A673 (cell line): Measurements from ENCODE around the gene HIGD2A. TPM values are rescaled to one million over a fixed set of nuclear protein-coding genes. Genes with fewer than 3 reads are reported as not detected.
A peak's percentile ranks its signal among the peaks of the same experiment; 100 is the strongest.

Experiments
- BruUV-seq: library from RNA; stranded (reverse); fragments of 400-500 nt; replicated peaks from 2 replicates; lab custom pipeline; 2021; lab: Mats Ljungman, UMichigan
- CTCF ChIA-PET: fragments of 300-600 bp; sonication (Branson Sonifier 250); formaldehyde crosslinking; loops from one replicate; lab custom pipeline; 2022; ENCODE audit warnings: antibody characterized with exemption; lab: Charles Lee
- POLR2A ChIA-PET: fragments of 300-600 bp; sonication (Branson Sonifier 250); formaldehyde crosslinking; loops from one replicate; lab custom pipeline; 2022; ENCODE audit warnings: antibody characterized with exemption; ENCODE audit not compliant: low non-redundant PET; lab: Charles Lee
- DNase-seq: peaks from one replicate; pipeline ENCODE4 v3.0.0-alpha.2; 2015; ENCODE audit warnings: low spot score
- H3K27ac ChIP-seq: fragments of 200-600 bp; sonication (generic); 2 replicates; pipeline ENCODE4 v1.5.1; 2016; ENCODE audit warnings: mixed run types, low read depth, mild to moderate bottlenecking, mixed read lengths, antibody characterized with exemption, low read length; ENCODE audit not compliant: poor library complexity, severe bottlenecking
- H3K27me3 ChIP-seq: fragments of 200-600 bp; sonication (generic); replicated peaks from 2 replicates; pipeline ENCODE4 v1.6.1; 2017; ENCODE audit warnings: mixed run types, low read depth, mild to moderate bottlenecking, mixed read lengths, antibody characterized with exemption, low read length; ENCODE audit not compliant: insufficient read depth, poor library complexity
- H3K36me3 ChIP-seq: fragments of 200-600 bp; sonication (generic); 2 replicates; pipeline ENCODE4 v1.6.1; 2016; ENCODE audit warnings: mixed run types, mild to moderate bottlenecking, mixed read lengths, antibody characterized with exemption, low read length; ENCODE audit not compliant: insufficient read depth, poor library complexity, severe bottlenecking
- H3K4me1 ChIP-seq: fragments of 200-600 bp; sonication (generic); 2 replicates; pipeline ENCODE4 v1.6.1; 2017; ENCODE audit warnings: mixed run types, mild to moderate bottlenecking, mixed read lengths, antibody characterized with exemption, low read length; ENCODE audit not compliant: insufficient read depth, poor library complexity, severe bottlenecking
- H3K4me3 ChIP-seq: fragments of 200-600 bp; sonication (generic); 2 replicates; pipeline ENCODE4 v1.5.1; 2016; ENCODE audit warnings: low read depth, mixed run types, mild to moderate bottlenecking, mixed read lengths, low read length; ENCODE audit not compliant: poor library complexity, severe bottlenecking
- H3K9me3 ChIP-seq: fragments of 200-600 bp; sonication (generic); 2 replicates; pipeline ENCODE4 v1.6.1; 2016; ENCODE audit warnings: mixed run types, low read depth, mild to moderate bottlenecking, mixed read lengths, antibody characterized with exemption, low read length; ENCODE audit not compliant: poor library complexity, severe bottlenecking
- EZH2 ChIP-seq: fragments of 200-600 bp; sonication (generic); IDR thresholded peaks from 2 replicates; pipeline ENCODE4 v1.6.1; 2017; ENCODE audit warnings: borderline replicate concordance, low read depth, mild to moderate bottlenecking, mixed read lengths, antibody characterized with exemption, low read length; ENCODE audit not compliant: poor library complexity, severe bottlenecking
- intact Hi-C: fragments of 100-400 bp; cut with micrococcal nuclease; formaldehyde crosslinking; loops from one replicate; pipeline ENCODE4 v1.10.0; 2022; ENCODE audit not compliant: unreplicated experiment
- total RNA-seq: library from RNA; stranded (reverse); gene quantifications from 2 replicates; pipeline ENCODE4 v1.2.3, GENCODE V29; 2021
- TF ChIP-seq, protein P1 (sequence below): fragments of 300-800, 200-600 bp; sonication (generic); conservative IDR thresholded peaks from 2 replicates; pipeline ENCODE4 v1.5.1; 2017; ENCODE audit warnings: low read depth, mild to moderate bottlenecking, antibody characterized with exemption, low read length, moderate library complexity, mixed read lengths

The HIGD2A gene
- total RNA-seq, 1 experiment from 2014 or later, result 81.7 TPM

DNA sequence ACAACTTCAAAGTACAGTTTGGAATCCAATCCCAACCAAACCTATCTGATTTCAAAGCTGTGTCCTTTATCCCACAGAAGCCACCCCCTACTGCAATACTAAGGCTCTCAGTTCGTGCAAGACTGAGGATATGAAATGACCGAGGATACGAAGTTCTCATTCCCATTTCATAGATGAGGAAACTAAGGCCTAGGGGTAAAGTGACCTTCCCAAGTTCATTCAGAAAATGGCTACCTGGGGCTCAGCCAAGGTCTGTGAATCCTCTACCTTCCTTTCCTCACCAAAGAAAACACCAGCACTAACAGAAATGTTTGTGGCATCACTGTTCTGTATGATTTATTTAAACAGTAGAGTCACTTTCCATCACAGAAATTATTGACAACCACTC lies 32.4 kb upstream of the HIGD2A start:
- Histone ChIP-seq H3K27me3 (no peaks in the 10 kb centered on the region), H3K36me3 (peaks cover 32% of the 10 kb centered on the region), H3K9me3 (no peaks in the 10 kb centered on the region), H3K4me3 (no peak overlapping the region), H3K27ac (no peak overlapping the region), H3K4me1 (no peaks in the 10 kb centered on the region)
- intact Hi-C loops, result no loop called here
- DNase-seq, result no peak
- no TSS peak for BruUV-seq
- ChIA-PET POLR2A (no interaction called here), CTCF (no interaction called here)
- TF ChIP-seq, protein P1, sequence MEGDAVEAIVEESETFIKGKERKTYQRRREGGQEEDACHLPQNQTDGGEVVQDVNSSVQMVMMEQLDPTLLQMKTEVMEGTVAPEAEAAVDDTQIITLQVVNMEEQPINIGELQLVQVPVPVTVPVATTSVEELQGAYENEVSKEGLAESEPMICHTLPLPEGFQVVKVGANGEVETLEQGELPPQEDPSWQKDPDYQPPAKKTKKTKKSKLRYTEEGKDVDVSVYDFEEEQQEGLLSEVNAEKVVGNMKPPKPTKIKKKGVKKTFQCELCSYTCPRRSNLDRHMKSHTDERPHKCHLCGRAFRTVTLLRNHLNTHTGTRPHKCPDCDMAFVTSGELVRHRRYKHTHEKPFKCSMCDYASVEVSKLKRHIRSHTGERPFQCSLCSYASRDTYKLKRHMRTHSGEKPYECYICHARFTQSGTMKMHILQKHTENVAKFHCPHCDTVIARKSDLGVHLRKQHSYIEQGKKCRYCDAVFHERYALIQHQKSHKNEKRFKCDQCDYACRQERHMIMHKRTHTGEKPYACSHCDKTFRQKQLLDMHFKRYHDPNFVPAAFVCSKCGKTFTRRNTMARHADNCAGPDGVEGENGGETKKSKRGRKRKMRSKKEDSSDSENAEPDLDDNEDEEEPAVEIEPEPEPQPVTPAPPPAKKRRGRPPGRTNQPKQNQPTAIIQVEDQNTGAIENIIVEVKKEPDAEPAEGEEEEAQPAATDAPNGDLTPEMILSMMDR, result no peak
- no peak for TF ChIP-seq EZH2

- CTCF ChIA-PET, result no interaction called here
- POLR2A ChIA-PET, result no interaction called here
- Histone ChIP-seq H3K27ac (no peak overlapping the region), H3K9me3 (no peaks in the 10 kb centered on the region), H3K4me3 (no peak overlapping the region), H3K27me3 (no peaks in the 10 kb centered on the region), H3K36me3 (peaks cover 14% of the 10 kb centered on the region), H3K4me1 (peaks cover 4% of the 10 kb centered on the region)
- TSS peak; percentile 15 for BruUV-seq
- intact Hi-C loops, result loop anchor here (5.0 kb wide), 1 partner anchor 178 kb away; the partner anchor contains the start of gene RNF44
- DNase-seq, result no peak
- no peak for TF ChIP-seq EZH2
- TF ChIP-seq, protein P1, result no peak
Observed at GRCh38 chr5:176359658-176360057, 28.9 kb upstream of the HIGD2A start.

- peak overlapping the region; percentile 88 for H3K27ac ChIP-seq
- peaks cover 14% of the 10 kb centered on the region for H3K36me3 ChIP-seq
- no peaks in the 10 kb centered on the region for H3K27me3 ChIP-seq
- H3K4me3 ChIP-seq, result peak overlapping the region; percentile 95
- TF ChIP-seq, protein P1, result no peak
- no peak for TF ChIP-seq EZH2
- CTCF ChIA-PET, result no interaction called here
- intact Hi-C loops, result loop anchor here (5.0 kb wide), 1 partner anchor 176 kb away; the partner anchor contains the start of gene RNF44
- BruUV-seq, result TSS peak; percentile 47
- peak; percentile 7 for DNase-seq
- no peaks in the 10 kb centered on the region for H3K9me3 ChIP-seq
- POLR2A ChIA-PET, result no interaction called here
- peaks cover 4% of the 10 kb centered on the region for H3K4me1 ChIP-seq
Observed at GRCh38 chr5:176360894-176361436, 27.6 kb upstream of the HIGD2A start.
